Keratinocyte (primary cell): ENCODE measurements around the gene TEKT5. TPM values are rescaled to one million over a fixed set of nuclear protein-coding genes. Genes with fewer than 3 reads are reported as not detected.

Source experiments
- DNase-seq: peaks from one replicate; pipeline ENCODE4 v3.0.0-alpha.2; 2011; ENCODE audit warnings: low read depth, missing footprints, low spot score
- FAIRE-seq: peaks from 2 replicates; lab custom pipeline; 2011; peaks lifted over from hg19 to GRCh38; lab: Jason Lieb, UNC
- H2AFZ ChIP-seq: 2 replicates; pipeline ENCODE4 v1.6.0; 2012; ENCODE audit warnings: low read length, control low read depth, inconsistent platforms; ENCODE audit not compliant: control insufficient read depth
- H3K27ac ChIP-seq: 2 replicates; pipeline ENCODE4 v1.5.1; 2011; ENCODE audit warnings: low read length; ENCODE audit not compliant: control insufficient read depth, insufficient read depth
- H3K27me3 ChIP-seq: 3 replicates; pipeline ENCODE4 v1.6.0; 2011; ENCODE audit warnings: low read length; ENCODE audit not compliant: control insufficient read depth, insufficient read depth; ENCODE audit errors: extremely low read depth
- H3K36me3 ChIP-seq, 2 experiments: 2 replicates in 1 of 2; 3 replicates in 1 of 2; pipeline ENCODE4 v1.5.1; 2011; ENCODE audit warnings: low read length in 2 of 2, mild to moderate bottlenecking in 1 of 2; ENCODE audit not compliant: control insufficient read depth in 2 of 2, insufficient read depth in 2 of 2; ENCODE audit errors: extremely low read depth in 1 of 2
- H3K4me1 ChIP-seq: 3 replicates; pipeline ENCODE4 v1.5.1; 2011; ENCODE audit warnings: low read length; ENCODE audit not compliant: control insufficient read depth, insufficient read depth; ENCODE audit errors: extremely low read depth
- H3K4me2 ChIP-seq: 3 replicates; pipeline ENCODE4 v1.6.0; 2011; ENCODE audit warnings: low read depth, low read length; ENCODE audit not compliant: control insufficient read depth, insufficient read depth; ENCODE audit errors: extremely low read depth
- H3K4me3 ChIP-seq, 3 experiments: fragments of 200-600 bp in 1 of 3; sonication (generic) in 1 of 3; 2 replicates in 2 of 3; 3 replicates in 1 of 3; pipeline ENCODE4 v1.5.1; 2011 to 2016; ENCODE audit warnings: low read length in 3 of 3, mild to moderate bottlenecking in 3 of 3, control low read depth in 2 of 3, inconsistent platforms in 1 of 3, low read depth in 1 of 3, mixed read lengths in 1 of 3, mixed run types in 1 of 3, moderate library complexity in 1 of 3; ENCODE audit not compliant: control insufficient read depth in 2 of 3, insufficient read depth in 2 of 3; ENCODE audit errors: extremely low read depth in 1 of 3
- H3K79me2 ChIP-seq: 2 replicates; pipeline ENCODE4 v1.6.0; 2012; ENCODE audit warnings: low read length; ENCODE audit not compliant: control insufficient read depth, insufficient read depth
- H3K9ac ChIP-seq: 3 replicates; pipeline ENCODE4 v1.6.0; 2011; ENCODE audit warnings: low read length; ENCODE audit not compliant: control insufficient read depth, insufficient read depth; ENCODE audit errors: extremely low read depth
- H3K9me1 ChIP-seq: 3 replicates; pipeline ENCODE4 v1.6.0; 2011; ENCODE audit warnings: low read length; ENCODE audit not compliant: control insufficient read depth, insufficient read depth; ENCODE audit errors: extremely low read depth
- H3K9me3 ChIP-seq: 2 replicates; pipeline ENCODE4 v1.5.1; 2012; ENCODE audit warnings: low read depth, low read length; ENCODE audit not compliant: control insufficient read depth
- H4K20me1 ChIP-seq: 3 replicates; pipeline ENCODE4 v1.6.0; 2011; ENCODE audit warnings: low read length; ENCODE audit not compliant: control insufficient read depth, insufficient read depth; ENCODE audit errors: extremely low read depth
- EZH2 ChIP-seq: IDR thresholded peaks from one replicate; pipeline ENCODE4 v1.6.1; 2012; ENCODE audit warnings: inconsistent platforms, mild to moderate bottlenecking, low read length, moderate library complexity
- dilution Hi-C: fragments of 300-500 bp; cut with MboI; formaldehyde crosslinking; loops from one replicate; pipeline ENCODE4 v1.7.0; 2020; ENCODE audit warnings: low sequenced_read_pairs; ENCODE audit not compliant: extremely low pct_ligation_motif_present
- polyA plus RNA-seq, 5 experiments: library from polyadenylated mRNA; depleted of rRNA in 3 of 5; stranded (reverse) in 3 of 5; stranded (forward) in 1 of 5; unstranded in 1 of 5; fragments of >200 nt; gene quantifications; 1 replicate in 1 of 5; 2 replicates in 3 of 5; 3 replicates in 1 of 5; pipeline versions ENCODE4 v1.2.1 to v1.2.3, GENCODE V29; 2011 to 2012; ENCODE audit warnings: missing spikeins in 2 of 5, low read depth in 1 of 5, low replicate concordance in 1 of 5
- TF ChIP-seq, protein P1 (sequence below), 3 experiments: IDR thresholded peaks in 1 of 3; conservative IDR thresholded peaks in 1 of 3; optimal IDR thresholded peaks in 1 of 3; 2 replicates in 2 of 3; 3 replicates in 1 of 3; pipeline versions ENCODE3 to v1.5.1; 2011; ENCODE audit warnings: low read length in 3 of 3, mild to moderate bottlenecking in 3 of 3, moderate library complexity in 2 of 3, control low read depth in 1 of 3, inconsistent platforms in 1 of 3; ENCODE audit not compliant: insufficient read depth in 2 of 3; ENCODE audit errors: extremely low read depth in 1 of 3

The TEKT5 gene
- polyA plus RNA-seq, 1 donor (not counting 4 experiments of a cell fraction or from before 2014, with no cell fraction given): not detected

DNA sequence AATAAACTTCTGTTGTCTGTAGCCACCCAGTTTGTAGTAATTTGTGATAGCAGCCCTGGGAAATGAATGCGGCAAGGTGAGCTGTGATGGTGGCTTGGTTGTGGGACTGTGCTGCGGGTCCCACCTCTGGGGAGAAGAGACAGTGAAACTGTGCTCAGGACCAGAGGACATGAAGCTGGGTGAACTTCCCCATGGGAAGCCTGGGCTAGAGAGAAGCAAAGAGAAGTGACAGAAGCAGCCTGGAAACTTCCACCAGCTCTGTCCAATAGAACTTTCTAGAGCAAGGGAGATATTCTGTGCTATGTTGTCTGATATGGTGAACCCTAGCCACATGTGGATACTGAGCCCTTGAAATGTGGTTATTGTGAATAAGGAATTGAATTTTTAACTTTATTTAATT is 62.8 kb downstream of the TEKT5 start:
- H2AFZ ChIP-seq: no peak overlapping the region
- no peak overlapping the region for H3K4me3 ChIP-seq
- no peaks in the 10 kb centered on the region for H4K20me1 ChIP-seq
- no peaks in the 10 kb centered on the region for H3K4me1 ChIP-seq
- dilution Hi-C loops: no loop called here
- DNase-seq (no peak), FAIRE-seq (no peak)
- H3K79me2 ChIP-seq: no peaks in the 10 kb centered on the region
- H3K27ac ChIP-seq: no peak overlapping the region
- no peaks in the 10 kb centered on the region for H3K36me3 ChIP-seq
- no peaks in the 10 kb centered on the region for H3K9me3 ChIP-seq
- H3K9me1 ChIP-seq: no peaks in the 10 kb centered on the region
- no peak overlapping the region for H3K9ac ChIP-seq
- H3K4me2 ChIP-seq: no peak overlapping the region
- TF ChIP-seq EZH2: no peak
- TF ChIP-seq, protein P1, sequence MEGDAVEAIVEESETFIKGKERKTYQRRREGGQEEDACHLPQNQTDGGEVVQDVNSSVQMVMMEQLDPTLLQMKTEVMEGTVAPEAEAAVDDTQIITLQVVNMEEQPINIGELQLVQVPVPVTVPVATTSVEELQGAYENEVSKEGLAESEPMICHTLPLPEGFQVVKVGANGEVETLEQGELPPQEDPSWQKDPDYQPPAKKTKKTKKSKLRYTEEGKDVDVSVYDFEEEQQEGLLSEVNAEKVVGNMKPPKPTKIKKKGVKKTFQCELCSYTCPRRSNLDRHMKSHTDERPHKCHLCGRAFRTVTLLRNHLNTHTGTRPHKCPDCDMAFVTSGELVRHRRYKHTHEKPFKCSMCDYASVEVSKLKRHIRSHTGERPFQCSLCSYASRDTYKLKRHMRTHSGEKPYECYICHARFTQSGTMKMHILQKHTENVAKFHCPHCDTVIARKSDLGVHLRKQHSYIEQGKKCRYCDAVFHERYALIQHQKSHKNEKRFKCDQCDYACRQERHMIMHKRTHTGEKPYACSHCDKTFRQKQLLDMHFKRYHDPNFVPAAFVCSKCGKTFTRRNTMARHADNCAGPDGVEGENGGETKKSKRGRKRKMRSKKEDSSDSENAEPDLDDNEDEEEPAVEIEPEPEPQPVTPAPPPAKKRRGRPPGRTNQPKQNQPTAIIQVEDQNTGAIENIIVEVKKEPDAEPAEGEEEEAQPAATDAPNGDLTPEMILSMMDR (optimal IDR thresholded peaks at IDR 0.05 in 1 of 3, IDR thresholded peaks at IDR 0.05 in 1 of 3, conservative IDR thresholded peaks at IDR 0.05 in 1 of 3; ENCODE audit: extremely low read depth in 1 of 3, insufficient read depth in 2 of 3, low read length in 3 of 3): no peak
- H3K27me3 ChIP-seq: no peaks in the 10 kb centered on the region

DNA sequence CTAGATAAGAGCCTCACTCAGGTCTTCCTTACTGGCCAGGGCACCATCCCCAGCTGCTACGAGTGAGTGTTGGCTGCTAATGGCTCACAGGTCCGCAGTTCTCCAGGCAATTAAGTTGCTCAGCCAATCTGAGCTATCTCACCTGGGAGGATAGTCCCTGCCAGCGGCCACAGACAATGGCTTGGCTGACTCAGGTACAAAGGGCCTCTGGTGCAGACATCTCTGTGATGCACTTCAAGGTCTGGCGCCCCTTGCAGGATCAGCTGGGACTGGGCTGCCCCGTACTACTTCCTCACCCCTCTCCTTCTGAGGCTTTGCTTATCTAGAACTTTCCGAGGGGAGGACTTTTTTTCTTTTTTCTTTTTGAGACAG is 65.2 kb downstream of the TEKT5 start:
- no peak overlapping the region for H3K9ac ChIP-seq
- H4K20me1 ChIP-seq: no peaks in the 10 kb centered on the region
- DNase-seq (no peak), FAIRE-seq (no peak)
- dilution Hi-C loops: no loop called here
- no peaks in the 10 kb centered on the region for H3K9me1 ChIP-seq
- H2AFZ ChIP-seq: no peak overlapping the region
- TF ChIP-seq, protein P1 (optimal IDR thresholded peaks at IDR 0.05 in 1 of 3, IDR thresholded peaks at IDR 0.05 in 1 of 3, conservative IDR thresholded peaks at IDR 0.05 in 1 of 3; ENCODE audit: extremely low read depth in 1 of 3, insufficient read depth in 2 of 3, low read length in 3 of 3): peak in 1 of 3 experiments; percentile 37
- TF ChIP-seq EZH2: no peak
- H3K27me3 ChIP-seq: no peaks in the 10 kb centered on the region
- H3K9me3 ChIP-seq: no peaks in the 10 kb centered on the region
- no peaks in the 10 kb centered on the region for H3K4me1 ChIP-seq
- H3K79me2 ChIP-seq: no peaks in the 10 kb centered on the region
- H3K4me3 ChIP-seq: no peak overlapping the region
- no peaks in the 10 kb centered on the region for H3K36me3 ChIP-seq
- H3K27ac ChIP-seq: no peak overlapping the region
- no peak overlapping the region for H3K4me2 ChIP-seq
